GM21447 (cell line): ENCODE results near the gene METAP1D.
"Not testable (repeated sequence)": the region's sequence is repeated elsewhere in the genome, so short reads cannot be mapped to it uniquely, and the experiment has no call there.

Source experiments
- ATAC-seq: cut with Tn5 transposase; IDR thresholded peaks from one replicate; pipeline ENCODE4 v1.9.1; 2021; ENCODE audit not compliant: unreplicated experiment

The METAP1D gene

GRCh38 chr2:172100935-172101820 lies 101.4 kb downstream of the METAP1D start:
- no peak for ATAC-seq

- ATAC-seq = peak; percentile 7
Observed at GRCh38 chr2:172101821-172102390, 102.2 kb downstream of the METAP1D start.

- peak; percentile 71 for ATAC-seq
Observed at GRCh38 chr2:172102391-172103359, 102.9 kb downstream of the METAP1D start, which contains the start of gene DLX2. Gene DLX2 (minus strand): TSS chr2:172102900. CDS start chr2:172102538, 362 bp downstream.

- ATAC-seq = no peak
Observed at GRCh38 chr2:172103471-172104272, 103.9 kb downstream of the METAP1D start.

- no peak for ATAC-seq
Observed at GRCh38 chr2:172105471-172106107, 105.8 kb downstream of the METAP1D start.

GRCh38 chr2:172106108-172106961 lies 106.6 kb downstream of the METAP1D start:
- ATAC-seq = no peak

- no peak for ATAC-seq
Observed at GRCh38 chr2:172107690-172108586, 108.2 kb downstream of the METAP1D start.

GRCh38 chr2:172108587-172108930 lies 108.8 kb downstream of the METAP1D start:
- ATAC-seq = no peak

- no peak for ATAC-seq
Observed at GRCh38 chr2:172109256-172109987, 109.7 kb downstream of the METAP1D start.

- ATAC-seq = no peak
Observed at GRCh38 chr2:172109988-172110811, 110.4 kb downstream of the METAP1D start.

- ATAC-seq = no peak
Observed at GRCh38 chr2:172113617-172114016, 113.9 kb downstream of the METAP1D start.

GRCh38 chr2:172114176-172114575 lies 114.4 kb downstream of the METAP1D start:
- ATAC-seq = not testable (repeated sequence)

- ATAC-seq = no peak
Observed at GRCh38 chr2:172114579-172114978, 114.8 kb downstream of the METAP1D start.

- ATAC-seq = no peak
Observed at GRCh38 chr2:172116107-172116506, 116.4 kb downstream of the METAP1D start.

- no peak for ATAC-seq
Observed at GRCh38 chr2:172119089-172119488, 119.3 kb downstream of the METAP1D start.

GRCh38 chr2:172120118-172120517 lies 120.4 kb downstream of the METAP1D start:
- ATAC-seq = no peak
